GM21786 (cell line): ENCODE results near the gene CDC42EP1.
"Not testable (repeated sequence)": the region's sequence is repeated elsewhere in the genome, so short reads cannot be mapped to it uniquely, and the experiment has no call there.

ENCODE experiments used
- ATAC-seq: cut with Tn5 transposase; IDR thresholded peaks from one replicate; pipeline ENCODE4 v1.9.1; 2021; ENCODE audit not compliant: unreplicated experiment

CDC42EP1 gene

GRCh38 chr22:37609240-37610152, 49.2 kb downstream of the CDC42EP1 start:
- ATAC-seq: no peak

- ATAC-seq: not testable (repeated sequence)
Measured at GRCh38 chr22:37610153-37610475, 49.8 kb downstream of the CDC42EP1 start.

DNA sequence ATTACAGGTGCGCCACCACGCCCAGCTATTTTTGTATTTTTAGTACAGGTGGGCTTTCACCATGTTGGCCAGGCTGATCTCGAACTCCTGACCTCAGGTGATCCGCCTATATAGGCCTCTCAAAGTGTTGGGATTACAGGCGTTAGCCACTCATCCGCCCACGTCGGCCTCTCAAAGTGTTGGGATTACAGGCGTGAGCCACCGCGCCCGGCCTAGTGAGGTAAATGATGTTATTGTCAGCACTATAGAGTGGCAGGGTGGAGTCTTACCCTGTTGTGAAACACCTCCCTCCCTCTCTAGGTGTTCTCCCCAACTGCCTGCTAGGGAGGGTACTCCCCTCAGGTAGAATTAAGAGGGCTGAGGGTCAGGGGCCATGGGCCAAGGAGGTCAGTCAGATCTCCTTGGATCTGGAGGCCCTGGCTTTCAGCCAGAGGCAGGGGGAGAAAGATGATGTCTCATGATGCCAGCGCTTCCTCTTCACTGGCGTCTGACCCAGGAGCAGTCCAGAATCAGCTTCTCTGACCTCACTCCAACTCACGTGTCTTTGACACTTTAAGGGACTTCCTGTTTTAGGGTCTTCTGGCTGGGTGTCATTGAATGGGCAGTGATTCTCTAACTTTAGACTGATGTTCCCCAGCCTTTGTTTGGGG, 50.3 kb downstream of the CDC42EP1 start:
- no peak for ATAC-seq

GRCh38 chr22:37611207-37611606, 50.9 kb downstream of the CDC42EP1 start:
- no peak for ATAC-seq

DNA sequence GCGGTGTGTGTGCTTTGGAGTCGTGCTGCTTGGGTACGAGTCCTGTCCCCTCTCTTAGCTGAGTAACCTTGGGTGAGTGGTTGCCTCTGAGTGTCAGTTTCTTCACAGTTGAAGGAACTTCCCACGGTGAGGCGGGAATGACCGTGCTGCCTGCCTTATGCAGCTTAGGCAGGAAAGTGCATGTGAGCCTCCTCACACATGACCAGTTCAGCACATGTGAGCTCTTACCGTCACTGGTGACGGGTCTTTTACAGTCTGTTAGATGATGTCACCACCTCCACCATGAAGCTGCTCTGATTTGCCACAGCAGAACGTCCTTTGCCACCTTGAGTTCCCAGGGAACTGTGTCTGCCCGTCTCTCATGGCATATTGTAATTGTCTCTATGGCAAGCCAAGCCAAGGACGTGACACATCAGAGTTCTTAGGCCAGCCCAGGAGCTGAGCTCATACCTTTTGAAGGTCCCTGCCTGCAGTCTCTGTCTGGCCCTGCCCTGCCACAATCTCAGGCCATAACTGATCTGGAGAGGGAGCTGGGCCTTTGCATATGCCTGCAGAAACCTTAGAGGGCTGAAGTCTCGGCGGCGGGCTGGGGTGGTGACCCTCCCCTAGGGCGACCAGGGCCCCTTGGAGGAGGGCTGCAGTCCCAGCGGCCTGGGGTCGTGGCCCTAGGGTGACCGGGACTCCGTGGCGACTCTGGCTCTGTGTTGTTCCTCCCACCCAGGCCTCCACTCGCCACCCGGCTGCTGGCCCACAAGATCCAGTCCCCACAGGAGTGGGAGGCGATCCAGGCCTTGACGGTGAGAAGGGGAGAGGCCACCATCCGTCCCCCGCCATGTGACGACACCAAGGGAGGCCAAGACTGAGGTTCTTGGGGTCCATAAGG, 56.2 kb downstream of the CDC42EP1 start:
- ATAC-seq: no peak

- no peak for ATAC-seq
Measured at GRCh38 chr22:37617431-37617830, 57.2 kb downstream of the CDC42EP1 start.

GRCh38 chr22:37618072-37618656, 57.9 kb downstream of the CDC42EP1 start:
- ATAC-seq: no peak

DNA sequence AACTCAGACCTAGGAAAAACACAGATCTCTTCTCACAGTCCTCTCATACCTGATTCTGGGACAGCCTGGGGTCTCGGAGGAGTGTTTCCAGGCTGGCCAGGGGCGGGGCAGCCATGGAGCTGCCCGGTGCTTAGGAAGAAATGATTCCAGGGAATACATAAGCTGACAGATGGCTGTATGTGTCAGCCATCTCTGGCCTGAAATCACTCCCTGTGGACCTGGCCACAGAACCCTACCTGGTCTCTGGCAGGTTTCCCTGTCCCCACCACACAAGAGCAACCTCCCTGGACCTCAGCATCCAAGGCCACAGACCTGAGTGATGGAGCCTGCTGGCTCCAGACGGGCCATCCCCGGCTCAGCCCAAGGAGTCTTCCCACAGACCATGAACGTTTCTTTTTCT, 58.4 kb downstream of the CDC42EP1 start:
- ATAC-seq: no peak
